NCI-H1694 (cell line): Measurements from ENCODE around the gene PPP1R2C.

ENCODE experiments used
- DNase-seq: peaks from one replicate; lab custom pipeline; 2025; lab: John Stamatoyannopoulos, UW

The PPP1R2C gene

DNA sequence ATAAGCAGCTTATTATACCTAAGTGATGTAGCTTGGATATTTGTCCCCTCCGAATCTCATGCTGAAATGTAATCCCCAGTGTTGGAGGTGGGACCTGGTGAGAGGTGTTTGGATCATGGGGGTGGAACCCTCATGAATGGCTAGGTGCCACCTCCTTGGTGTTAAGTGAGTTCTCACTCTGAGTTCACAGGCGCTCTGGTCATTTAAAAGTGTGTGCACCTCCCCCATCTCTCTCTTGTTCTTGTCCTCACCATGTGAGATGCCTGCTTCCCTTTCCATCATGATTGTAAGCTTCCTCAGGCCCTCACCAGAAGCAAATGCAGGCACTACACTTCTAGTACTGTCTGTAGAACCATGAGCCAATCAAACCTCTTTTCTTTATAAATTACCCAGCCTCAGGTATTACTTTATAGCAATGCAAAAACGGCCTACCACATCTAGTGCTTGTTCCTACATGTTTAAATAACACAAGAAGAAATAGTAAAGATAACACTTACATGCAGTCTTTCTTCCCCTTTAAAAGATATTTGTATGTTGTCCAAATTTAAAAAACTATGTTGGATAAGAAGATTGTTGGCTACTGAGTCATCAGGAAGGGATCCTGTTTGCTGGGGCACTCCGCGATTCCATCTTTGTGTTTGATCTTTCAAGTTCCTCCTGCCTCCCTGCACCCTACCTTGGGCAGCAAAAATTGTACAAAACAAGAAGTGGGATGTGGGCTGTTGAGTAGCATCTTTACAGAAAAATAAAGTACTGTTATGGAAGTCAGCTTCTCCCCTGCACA lies 29.7 kb downstream of the PPP1R2C start:
- no peak for DNase-seq

DNA sequence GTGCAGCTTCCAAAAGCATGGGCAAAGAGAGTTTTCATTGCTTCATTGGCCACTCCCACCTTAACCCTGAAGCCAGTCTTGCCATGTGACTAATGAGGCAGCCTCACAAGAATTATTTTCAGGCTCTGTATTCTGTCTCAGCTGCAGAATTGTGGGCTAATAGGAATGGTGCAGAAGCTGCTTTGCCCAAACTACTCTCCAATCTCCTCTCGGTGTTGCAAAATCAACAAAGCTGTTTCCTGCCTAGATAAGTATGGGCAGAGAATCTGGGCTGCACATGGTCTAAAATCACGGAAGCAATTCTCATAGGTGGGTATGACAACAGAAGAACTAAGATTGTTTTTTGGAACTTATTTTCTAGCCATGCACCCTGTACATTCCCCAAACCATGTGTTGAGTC lies 31.4 kb downstream of the PPP1R2C start:
- no peak for DNase-seq

DNA sequence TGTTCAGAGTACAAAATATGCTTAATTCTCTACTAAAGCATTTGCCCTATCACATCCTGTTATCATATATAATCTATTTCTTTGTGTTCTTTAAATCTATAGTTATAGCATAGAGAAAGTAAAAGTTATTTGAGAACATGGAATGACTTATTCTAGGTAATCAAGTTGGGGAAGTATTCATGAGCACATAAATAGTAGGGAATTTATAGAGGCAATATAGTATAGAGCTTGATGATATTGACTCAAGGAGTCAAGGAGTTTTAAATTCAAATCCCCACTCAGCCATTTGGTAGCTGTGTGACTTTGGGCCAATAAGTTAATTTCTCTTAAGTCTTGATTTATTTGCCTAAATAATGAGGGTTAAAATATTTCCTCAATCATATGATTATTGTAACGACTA lies 37.5 kb downstream of the PPP1R2C start:
- no peak for DNase-seq

DNA sequence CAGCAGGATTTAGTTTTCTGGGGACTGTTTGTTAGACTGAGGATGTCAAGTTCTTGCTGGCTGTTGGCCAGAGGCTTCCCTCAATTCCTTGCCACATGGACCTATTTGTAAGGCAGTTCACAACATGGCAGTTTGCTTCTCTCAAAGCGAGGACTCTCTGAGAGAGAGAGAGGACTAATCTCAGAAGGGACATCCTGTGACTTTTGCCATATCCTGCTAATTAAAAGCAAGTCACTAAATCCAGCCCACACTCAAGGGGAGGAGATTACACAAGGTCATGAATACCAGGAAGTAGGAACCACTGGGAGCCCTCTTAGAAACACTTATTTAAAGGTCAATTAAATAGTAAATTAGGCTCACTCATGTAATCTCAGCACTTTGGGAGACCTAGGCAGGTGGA lies 38.2 kb downstream of the PPP1R2C start:
- DNase-seq = no peak

DNA sequence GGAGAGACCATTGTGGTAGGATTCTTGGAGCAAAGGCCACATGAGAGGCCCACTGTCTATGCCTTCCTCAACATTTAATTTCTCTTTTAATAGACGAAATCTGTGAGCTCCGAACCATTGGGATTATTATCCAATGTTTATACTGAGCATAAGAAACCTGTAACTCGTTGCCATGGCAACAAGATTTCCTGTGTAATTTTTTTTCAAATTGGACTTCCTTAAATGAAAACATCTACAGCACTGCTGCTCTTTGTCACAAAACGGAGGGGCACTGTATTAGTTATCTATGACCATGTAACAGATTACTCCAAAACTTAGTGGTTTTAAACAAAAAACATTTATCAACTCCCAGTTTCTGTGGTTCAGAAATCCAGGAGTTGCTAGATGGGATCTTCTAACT lies 38.7 kb downstream of the PPP1R2C start:
- no peak for DNase-seq

DNA sequence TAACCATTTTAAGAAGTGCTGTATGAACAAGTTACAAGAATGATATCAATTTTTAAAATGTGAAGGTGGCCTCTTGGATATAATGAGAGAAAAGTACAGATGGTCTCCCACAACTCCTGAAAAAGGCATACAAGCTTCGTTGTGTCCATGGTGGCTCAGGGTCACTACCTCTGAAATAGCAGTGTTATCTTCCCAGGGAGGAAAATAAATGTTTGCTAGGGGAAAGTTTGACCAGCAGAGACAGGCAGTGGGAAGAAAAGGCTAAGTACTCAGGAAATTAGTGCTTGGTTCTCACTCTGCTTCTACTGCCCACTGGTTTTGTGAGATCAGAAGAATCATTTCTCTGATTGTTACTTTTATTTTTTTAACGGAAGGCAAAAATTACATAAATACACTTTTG lies 39.4 kb downstream of the PPP1R2C start:
- no peak for DNase-seq

DNA sequence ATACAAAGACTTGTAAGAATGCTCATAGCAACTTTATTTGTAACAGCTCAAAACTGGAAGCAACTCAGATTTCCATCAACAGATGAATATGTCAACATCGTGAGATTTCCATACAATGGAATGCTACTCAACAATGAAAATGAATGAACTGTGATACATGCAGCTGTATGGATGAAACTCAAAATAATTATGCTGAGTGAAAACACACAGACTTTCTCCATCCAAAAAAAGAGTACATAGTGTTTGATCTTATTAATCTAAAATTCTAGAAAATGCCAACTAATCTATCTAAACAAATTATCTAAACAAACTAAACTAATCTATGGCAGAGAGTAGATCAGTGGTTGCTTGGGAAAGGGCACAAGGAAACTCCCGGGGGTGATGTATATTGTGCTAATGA lies 42.7 kb downstream of the PPP1R2C start:
- DNase-seq = no peak

DNA sequence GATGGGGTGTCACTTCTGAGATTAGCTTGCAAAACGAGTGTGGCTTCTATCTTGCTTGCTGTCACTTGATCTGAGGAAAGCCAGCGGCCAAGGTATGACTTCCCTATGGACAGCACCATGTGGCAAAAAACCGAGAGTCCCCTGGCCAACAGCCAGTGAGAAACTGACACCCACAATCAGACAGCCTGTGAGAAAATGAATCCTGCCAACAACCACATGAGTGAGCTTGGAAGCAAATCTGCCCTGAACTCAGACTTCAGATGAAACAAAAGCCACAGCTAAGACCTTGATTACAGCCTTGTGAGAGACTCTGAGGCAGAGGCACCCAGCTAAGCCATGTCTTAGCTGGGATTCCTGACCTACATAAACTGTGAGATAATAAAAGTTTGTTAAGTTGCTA lies 45.5 kb downstream of the PPP1R2C start:
- no peak for DNase-seq
